A549 treated with CORT108297 at 1 μM for 4 hours (cell line): Measurements from ENCODE around the gene PLD2. TPM values are rescaled to one million over a fixed set of nuclear protein-coding genes. Genes with fewer than 3 reads are reported as not detected.

Source experiments
- total RNA-seq: library from RNA; stranded (reverse); fragments of 200-300 nt; extraction: Qiagen RNA extraction; gene quantifications from 5 replicates; pipeline ENCODE4 v1.2.3, GENCODE V29; 2022

Gene PLD2
- 19.1 to 29.3 TPM (median 26.6 TPM) in 5 replicates for total RNA-seq

GRCh38 chr17:4806777-4807604 lies at the start of gene PLD2:
TSS of gene PLD2 (plus strand) at chr17:4807152. CDS start at chr17:4807773, 621 bp downstream.

GRCh38 chr17:4771519-4772234 lies 35.3 kb upstream of the PLD2 start, which contains the start of gene TM4SF5:
TSS of gene TM4SF5 (plus strand) at chr17:4771886. CDS start at chr17:4771923, 37 bp downstream.

GRCh38 chr17:4786106-4786511 lies 20.8 kb upstream of the PLD2 start, which contains the start of gene VMO1:
TSS of gene VMO1 (minus strand) at chr17:4786364. CDS start at chr17:4786352, 12 bp downstream.

GRCh38 chr17:4788807-4789700 lies 17.9 kb upstream of the PLD2 start, which contains the start of gene GLTPD2:
TSS of gene GLTPD2 (plus strand) at chr17:4788964. CDS start at chr17:4789012, 48 bp downstream.

GRCh38 chr17:4802228-4802627 lies 4.7 kb upstream of the PLD2 start, which contains the start of gene C17orf114:
TSS of gene C17orf114 (minus strand) at chr17:4802328.

GRCh38 chr17:4833178-4833940 lies 26.4 kb downstream of the PLD2 start, which contains the start of gene MINK1:
TSS of gene MINK1 (plus strand) at chr17:4833340. CDS start at chr17:4833584, 244 bp downstream.

Other genes with a start within 250 kb of the PLD2 start
- not detected in 5 replicates for gene GGT6, start 246.6 kb upstream of the PLD2 start, total RNA-seq
- gene SMTNL2, start 222.6 kb upstream of the PLD2 start, total RNA-seq = 0.36 to 0.87 TPM (median 0.57 TPM) in 5 replicates
- gene ALOX15, start 165.5 kb upstream of the PLD2 start, total RNA-seq = 0.06 to 0.20 TPM (median 0.12 TPM) in 5 replicates
- gene PELP1, start 103.0 kb upstream of the PLD2 start, total RNA-seq = 62.4 to 80.2 TPM (median 79.2 TPM) in 5 replicates
- gene ARRB2, start 96.5 kb upstream of the PLD2 start, total RNA-seq = 49.6 to 68.0 TPM (median 61.1 TPM) in 5 replicates
- 41.0 to 45.6 TPM (median 43.0 TPM) in 5 replicates for gene MED11, start 75.7 kb upstream of the PLD2 start, total RNA-seq
- 0.24 to 0.91 TPM (median 0.52 TPM) in 5 replicates for gene ZMYND15, start 67.3 kb upstream of the PLD2 start, total RNA-seq
- 15.4 to 19.5 TPM (median 18.5 TPM) in 5 replicates for gene CXCL16, start 67.2 kb upstream of the PLD2 start, total RNA-seq
- 0.51 to 1.2 TPM (median 0.90 TPM) in 5 replicates for gene TM4SF5, start 35.3 kb upstream of the PLD2 start, total RNA-seq
- 0.43 to 1.5 TPM (median 0.96 TPM) in 5 replicates for gene VMO1, start 20.8 kb upstream of the PLD2 start, total RNA-seq
- gene GLTPD2, start 18.2 kb upstream of the PLD2 start, total RNA-seq = 0.07 TPM in 1 of 5 replicates, not detected in the others
- 464 to 503 TPM (median 498 TPM) in 5 replicates for gene PSMB6, start 11.0 kb upstream of the PLD2 start, total RNA-seq
- 48.2 to 67.7 TPM (median 63.4 TPM) in 5 replicates for gene MINK1, start 26.2 kb downstream of the PLD2 start, total RNA-seq
- gene C17orf107, start 92.4 kb downstream of the PLD2 start, total RNA-seq = 0.22 to 0.52 TPM (median 0.25 TPM) in 5 replicates
- gene CHRNE, start 95.9 kb downstream of the PLD2 start, total RNA-seq = 0.06 to 0.13 TPM (median 0.08 TPM) in 5 replicates
- gene GP1BA, start 125.1 kb downstream of the PLD2 start, total RNA-seq = not detected in 5 replicates
- 54.2 to 84.3 TPM (median 79.0 TPM) in 5 replicates for gene SLC25A11, start 132.9 kb downstream of the PLD2 start, total RNA-seq
- 95.0 to 148 TPM (median 130 TPM) in 5 replicates for gene RNF167, start 133.1 kb downstream of the PLD2 start, total RNA-seq
- gene PFN1, start 141.4 kb downstream of the PLD2 start, total RNA-seq = 2,450 to 3,030 TPM (median 2,898 TPM) in 5 replicates
- 48.1 to 62.8 TPM (median 53.1 TPM) in 5 replicates for gene ENO3, start 144.0 kb downstream of the PLD2 start, total RNA-seq
- 69.8 to 97.7 TPM (median 74.9 TPM) in 5 replicates for gene SPAG7, start 160.7 kb downstream of the PLD2 start, total RNA-seq
- 29.0 to 37.2 TPM (median 36.7 TPM) in 5 replicates for gene CAMTA2, start 180.5 kb downstream of the PLD2 start, total RNA-seq
- gene INCA1, start 190.4 kb downstream of the PLD2 start, total RNA-seq = 1.3 to 1.7 TPM (median 1.4 TPM) in 5 replicates
- gene KIF1C, start 190.8 kb downstream of the PLD2 start, total RNA-seq = 98.6 to 114 TPM (median 107 TPM) in 5 replicates
- gene SLC52A1, start 228.3 kb downstream of the PLD2 start, total RNA-seq = 0.44 to 1.2 TPM (median 0.95 TPM) in 5 replicates